Suppressor macrophage treated with lipopolysaccharide for 1 hour (primary cell): ENCODE data around the gene CCDC146.
"Not testable (repeated sequence)": the region's sequence is repeated elsewhere in the genome, so short reads cannot be mapped to it uniquely, and the experiment has no call there.

Experiments used
- DNase-seq, 3 donors: peaks; one replicate each; pipeline ENCODE4 v3.0.0-alpha.2; 2020 to 2022

Gene CCDC146

DNA sequence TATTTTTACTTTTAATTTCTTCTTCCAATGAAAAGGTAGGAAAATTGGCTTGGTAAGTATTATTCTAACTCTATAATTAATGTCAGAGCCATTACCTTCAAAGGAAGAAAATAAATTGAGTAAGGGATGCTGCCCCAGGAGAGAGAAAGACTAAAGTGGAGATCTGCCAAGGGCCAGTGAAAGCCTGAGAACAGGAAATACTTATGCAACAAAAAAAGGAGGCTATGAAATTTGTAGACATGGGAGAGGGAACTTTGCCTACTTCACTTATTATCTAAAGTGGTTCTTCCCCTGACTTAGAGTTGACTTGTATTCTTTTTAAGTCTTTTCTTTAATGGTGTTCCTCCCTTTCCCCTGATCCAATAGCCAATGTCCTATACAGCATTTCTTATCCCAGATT lies 29.8 kb downstream of the CCDC146 start:
- DNase-seq = peak; percentile 4 to 21 (median 19)

DNA sequence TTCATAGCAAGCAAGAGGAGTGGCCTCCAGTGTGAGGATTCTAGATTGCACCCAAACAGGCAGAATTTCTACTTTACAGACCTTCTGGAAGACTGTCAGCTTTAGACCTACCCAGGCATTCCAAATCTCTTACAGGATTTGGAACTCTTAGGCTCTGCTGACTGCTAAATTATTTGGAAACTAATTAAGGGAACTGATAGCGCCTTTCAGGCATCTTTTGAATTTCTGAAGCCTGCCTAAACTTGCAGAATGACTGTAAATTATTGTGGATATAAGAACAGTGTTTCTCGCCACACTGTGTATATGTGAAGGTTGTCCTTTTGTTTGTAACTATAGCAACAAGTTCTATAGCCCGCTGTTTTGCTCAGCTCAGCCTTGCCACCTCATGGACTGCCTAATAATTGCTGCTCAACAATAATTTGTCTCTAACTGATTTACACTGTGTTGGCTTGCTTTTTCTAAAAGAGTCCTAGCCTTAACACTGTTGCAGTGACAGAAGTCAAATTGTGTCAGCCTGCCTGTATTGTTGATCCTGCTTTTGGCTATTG lies 32.6 kb downstream of the CCDC146 start:
- not testable (repeated sequence) for DNase-seq

DNA sequence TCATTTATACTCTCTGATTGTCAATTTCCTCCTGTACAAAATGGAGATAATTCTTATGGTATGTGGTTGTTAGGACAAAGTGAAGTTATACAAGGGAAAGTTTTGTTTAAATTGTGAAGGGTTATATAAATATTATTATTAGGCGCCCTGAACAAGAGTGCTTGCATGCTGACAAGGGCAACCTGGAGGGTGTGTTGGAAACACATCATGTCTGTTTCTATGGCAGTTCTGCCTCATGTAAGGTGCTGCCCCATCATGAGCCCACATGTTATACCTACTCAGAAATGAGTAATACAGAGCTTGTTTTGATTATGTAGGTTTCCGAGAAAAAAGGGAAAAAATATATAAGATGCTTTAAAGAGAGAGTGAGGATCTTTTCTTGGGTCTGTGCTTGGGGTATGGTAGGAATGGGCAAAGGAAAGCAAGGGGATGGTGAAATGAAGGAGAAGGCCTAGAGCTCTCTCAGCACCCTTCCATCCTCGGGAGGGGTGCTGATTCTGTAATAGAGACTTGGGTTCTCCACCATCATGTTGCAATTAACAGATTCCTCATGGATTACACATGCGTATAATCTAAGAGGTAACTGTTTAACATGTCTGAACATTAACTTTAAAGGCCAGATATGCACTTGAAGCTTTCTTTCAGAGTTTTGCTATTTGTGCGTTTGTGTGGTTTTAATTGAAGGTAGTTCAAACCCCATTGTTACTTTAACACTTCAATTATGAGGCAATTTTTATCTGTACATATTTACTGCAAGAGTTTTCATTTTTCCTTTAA lies 33.4 kb downstream of the CCDC146 start:
- not testable (repeated sequence) for DNase-seq

DNA sequence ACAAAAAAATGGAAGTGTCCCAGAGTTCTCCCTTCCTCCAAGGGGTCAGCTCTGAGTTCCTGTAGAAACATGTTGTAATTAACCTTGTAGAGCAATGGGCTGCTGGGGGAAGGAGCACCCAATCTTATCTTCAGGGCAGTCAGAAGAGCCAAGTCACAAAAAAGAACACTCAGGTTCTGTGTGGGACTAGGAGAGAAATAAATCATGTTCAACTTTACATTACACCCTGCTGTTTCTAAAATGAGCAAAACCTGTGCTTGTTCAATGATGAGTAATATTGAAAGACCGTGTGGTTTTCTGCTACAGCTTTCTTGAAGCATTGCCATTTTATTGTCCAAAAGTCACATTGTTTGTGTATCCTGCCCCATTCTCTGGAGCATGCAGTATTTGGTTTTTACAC lies 34.6 kb downstream of the CCDC146 start:
- not testable (repeated sequence) for DNase-seq

DNA sequence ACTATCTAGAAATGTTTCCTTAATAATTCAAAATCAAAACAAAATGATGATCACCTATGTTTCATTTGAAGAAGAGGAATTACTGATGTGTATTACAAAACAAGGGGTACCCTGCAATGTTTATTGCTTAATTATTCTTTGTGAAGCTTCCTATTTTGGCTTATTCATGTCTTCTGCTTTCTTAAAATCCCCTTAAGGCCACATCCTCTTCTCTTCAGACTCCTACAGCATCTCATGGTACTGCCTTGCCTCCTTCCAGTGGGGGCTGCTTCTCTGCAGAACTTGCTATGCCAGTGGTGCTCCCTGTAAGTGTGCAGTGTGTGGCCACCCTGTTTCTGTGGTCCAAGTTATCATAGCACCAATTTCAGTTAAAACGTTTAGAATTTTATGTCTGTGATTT lies 35.0 kb downstream of the CCDC146 start:
- DNase-seq = peak; percentile 53 to 84 (median 82)

DNA sequence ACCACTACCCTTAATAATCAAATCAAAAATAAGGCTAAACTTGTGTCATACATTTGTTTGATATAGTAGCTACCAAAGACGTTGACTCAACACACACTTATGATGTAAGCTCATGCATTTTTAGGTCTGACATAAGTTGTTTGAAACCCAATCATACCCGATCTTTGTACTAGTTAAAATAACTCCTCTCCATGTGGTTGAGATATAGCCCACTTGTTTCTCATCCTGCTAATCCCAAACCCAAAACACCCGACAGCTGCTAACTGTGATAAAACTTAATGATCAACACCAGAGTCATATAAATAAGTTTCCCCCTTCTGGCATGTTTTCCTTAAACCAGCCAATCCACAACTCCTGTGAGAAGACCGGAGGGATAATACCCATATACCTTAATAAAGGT lies 48.7 kb downstream of the CCDC146 start:
- DNase-seq = peak in 1 of 3 donors; percentile 15

DNA sequence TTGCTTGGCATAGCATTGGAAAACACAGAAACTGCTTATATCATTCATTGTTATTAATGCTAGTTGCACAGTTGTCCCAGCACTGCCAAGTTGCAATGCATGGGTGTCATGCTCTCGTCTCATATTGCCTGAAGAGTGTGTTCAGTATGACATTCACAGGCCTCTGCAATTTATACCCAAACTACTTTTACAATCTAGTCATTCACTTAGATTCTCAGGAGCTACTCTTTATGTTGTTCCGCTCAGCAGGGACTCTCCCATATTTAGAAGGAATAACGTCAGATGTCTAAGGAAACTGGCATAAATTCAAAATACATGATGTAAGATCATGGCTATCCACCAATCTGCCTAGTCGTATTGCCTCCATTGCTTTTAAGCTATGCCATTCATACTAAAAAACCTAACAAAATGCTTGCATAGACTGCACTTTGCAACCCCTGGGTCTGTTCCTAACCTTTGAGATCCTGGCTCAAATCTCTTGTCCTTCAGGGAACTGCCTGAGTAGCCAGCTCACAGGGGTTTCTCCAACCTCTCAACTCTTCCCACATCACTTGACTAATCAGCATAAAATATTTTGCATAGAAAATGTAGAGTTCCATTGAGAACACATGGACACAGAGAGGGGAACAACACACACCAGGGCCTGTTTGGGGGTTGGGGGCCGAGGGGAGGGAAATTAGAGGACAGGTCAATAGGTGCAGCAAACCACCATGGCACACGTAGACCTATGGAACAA lies 50.2 kb downstream of the CCDC146 start:
- not testable (repeated sequence) for DNase-seq

DNA sequence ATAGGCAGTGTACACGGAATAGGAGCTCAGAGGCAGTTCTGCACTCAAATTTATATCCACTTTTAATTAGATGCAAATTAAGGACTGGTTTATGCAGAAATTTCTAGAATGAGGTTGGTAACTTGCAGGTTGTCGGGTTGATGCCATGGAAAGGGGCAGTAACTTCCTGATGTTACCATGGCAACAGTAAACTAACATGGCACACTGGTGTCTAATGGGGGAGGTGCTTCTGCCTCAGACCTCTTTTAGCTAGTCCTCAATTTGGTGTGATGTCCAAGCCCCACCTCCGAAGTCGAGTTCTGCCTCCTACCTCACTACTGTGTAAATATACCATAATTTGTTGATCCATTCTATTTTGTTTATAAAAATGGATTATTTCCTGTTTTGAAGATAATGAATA lies 52.0 kb downstream of the CCDC146 start:
- DNase-seq = not testable (repeated sequence)

DNA sequence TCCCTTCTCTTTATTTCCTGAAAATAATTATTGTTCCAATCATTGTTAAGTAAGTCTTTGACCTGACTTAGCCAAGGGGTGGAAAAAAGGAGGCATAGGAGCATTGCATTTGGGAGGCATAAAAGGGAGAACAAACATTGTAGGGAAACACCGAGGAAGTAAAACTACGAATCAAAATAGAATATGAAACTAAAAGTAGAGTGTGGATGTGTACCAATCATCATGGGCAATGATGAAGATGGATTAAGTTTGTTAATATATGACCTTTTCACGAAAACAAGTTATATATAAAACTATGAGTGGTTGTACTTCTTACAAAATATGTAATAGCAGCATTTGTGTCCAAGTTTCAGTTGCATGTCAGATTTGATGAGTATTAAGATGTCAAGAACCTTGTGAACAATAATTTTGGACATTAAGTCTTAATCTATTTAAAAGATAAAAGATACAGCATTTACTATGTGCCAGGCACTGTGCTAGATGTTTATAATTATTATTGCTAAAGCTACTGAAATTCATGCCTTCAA lies 52.9 kb downstream of the CCDC146 start:
- peak in 1 of 3 donors; percentile 41 for DNase-seq

DNA sequence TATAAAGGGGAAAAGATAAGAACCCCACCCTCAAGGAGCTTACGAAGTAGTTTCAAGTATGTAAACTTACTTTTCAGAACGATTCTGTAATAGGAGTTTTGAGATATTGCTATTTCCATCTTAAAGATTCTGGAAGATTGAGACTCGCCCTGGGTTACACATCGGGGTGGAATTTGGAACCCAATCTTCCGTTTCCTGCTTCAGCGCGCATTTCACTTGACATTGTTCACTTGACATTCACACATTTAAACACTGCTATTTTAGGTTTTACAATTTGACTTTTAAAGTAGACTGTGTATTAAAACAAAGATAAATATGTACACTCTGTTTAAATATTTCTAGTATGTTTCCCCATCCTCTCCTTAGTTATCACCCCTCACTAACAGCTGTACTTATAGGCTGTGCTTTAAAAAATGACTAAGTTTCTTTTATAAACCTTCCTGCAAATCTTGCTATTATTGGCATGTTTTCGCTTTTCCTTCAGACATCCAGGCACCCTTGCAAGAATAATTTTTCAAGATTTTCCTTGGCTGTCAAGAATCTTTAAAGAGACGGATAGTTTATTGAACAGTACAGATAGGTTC lies 55.0 kb downstream of the CCDC146 start:
- peak in 1 of 3 donors; percentile 13 for DNase-seq

DNA sequence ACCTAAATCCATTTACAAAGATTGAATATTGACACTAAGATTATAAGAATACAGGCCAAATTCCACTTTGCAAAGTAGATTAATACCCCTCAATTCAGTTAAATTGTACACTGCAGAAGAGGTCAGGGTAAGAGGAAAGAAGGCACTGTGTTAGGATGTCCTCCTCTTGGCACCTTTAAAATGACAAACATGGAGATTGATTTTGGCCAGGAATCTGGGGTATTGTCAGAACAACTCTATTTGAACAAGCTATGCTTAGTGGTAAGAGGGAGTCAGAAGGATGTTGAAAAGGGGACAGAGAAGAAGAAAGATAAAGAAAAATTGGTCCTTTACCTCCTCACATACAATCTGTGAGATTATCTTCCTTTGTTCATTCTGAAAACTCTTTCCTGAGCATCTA lies 55.6 kb downstream of the CCDC146 start:
- DNase-seq = not testable (repeated sequence)

DNA sequence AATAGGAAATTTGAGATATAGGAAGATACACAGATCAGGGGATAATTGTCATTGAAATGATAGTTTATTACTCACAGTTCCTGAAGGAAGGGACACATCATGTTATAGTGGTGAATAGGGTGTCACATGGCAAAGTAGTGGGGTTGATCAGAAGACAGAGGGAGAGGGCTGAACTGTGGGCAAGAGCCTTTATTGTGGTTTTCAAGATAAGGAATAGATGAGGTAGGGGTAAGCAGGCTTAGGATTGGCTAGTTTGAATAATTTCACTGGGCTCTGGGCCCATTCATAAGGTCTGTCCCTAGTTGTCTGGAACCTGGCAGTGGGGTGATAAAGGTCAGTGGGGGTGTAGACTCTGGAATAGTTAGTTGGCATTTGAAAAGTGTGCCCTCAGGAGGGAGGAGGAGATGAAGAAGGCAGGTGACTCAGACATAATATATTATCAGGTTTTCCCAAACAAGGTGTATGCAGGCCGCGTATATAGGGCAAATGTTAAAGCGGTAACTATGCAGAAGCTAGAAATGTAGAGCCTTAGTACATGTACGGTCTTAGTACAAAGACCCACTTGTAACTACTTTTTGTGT lies 58.7 kb downstream of the CCDC146 start:
- peak in 1 of 3 donors; percentile 17 for DNase-seq

DNA sequence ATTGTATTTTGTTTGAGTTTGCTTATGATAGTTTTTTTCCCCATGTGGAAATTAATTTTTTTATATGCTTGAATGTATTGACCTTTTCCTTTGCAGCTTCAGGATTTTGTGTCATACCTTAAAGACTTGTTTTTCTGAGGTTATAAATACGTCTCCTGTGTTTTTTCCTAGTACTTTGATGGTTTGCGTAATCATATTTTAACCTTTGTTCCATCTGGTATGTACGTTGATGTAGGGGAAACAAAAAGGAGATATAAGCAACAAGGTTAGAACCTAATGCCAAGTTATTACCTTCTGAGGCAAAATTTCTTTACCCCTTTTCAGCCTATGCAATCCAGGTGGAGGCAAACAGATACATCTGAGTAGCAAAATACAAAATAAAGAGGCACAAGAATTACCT lies 59.3 kb downstream of the CCDC146 start:
- DNase-seq = peak in 1 of 3 donors; percentile 4

DNA sequence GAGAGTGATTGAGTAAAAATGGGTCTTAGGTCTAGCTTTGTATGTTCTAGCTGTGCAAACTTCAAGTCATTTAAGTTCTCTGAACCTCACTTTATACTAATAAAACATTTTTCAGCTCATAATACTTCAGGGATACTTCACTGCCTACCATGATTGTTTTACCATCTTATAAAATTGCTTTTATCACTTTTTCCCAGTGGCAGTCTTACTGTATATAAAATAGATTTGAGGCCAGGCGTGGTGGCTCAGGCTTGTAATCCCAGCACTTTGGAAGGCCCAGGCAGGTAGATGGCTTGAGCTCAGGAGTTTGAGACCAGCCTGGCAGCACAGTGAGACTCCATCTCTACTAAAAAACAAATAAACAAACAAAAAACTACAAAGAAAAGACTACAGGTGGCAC lies 59.8 kb downstream of the CCDC146 start:
- no peak for DNase-seq

DNA sequence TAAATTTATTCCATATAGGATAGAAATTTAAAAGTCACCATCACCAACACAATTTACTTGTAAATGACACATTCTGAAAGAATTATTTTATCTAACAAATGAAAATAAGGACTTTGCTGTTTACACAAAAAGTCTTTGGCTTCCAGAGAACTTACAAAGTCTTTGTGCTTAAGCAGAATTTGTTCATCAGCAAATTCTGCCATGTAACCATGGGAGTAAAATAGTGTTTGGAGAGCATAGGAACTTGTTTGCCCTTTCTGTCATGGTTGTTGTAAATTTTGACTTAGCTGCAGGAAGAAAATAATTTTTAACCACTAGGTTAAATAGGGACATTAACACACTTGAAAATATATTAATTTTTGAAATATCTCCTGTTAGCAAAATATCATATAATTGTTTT lies 62.0 kb downstream of the CCDC146 start:
- peak in 1 of 3 donors; percentile 13 for DNase-seq

DNA sequence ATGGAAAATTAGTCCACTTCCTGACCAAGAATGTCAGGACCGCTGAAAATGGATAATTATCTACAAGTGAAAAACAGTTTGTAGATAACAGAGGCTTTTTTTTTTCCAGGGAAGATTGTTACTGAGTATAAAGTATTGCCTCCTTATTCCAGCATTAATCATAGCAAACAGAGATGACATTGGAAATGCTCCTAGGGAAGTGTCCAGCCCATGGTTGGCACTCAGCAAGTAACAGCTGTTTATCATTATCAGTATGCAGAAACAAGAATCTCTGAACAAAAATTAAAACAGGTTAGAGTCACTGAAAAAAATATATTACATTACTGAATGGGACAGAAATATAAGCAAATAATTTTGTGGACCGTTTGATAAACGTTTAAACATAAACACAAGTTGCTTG lies 62.6 kb downstream of the CCDC146 start:
- peak in 1 of 3 donors; percentile 4 for DNase-seq

DNA sequence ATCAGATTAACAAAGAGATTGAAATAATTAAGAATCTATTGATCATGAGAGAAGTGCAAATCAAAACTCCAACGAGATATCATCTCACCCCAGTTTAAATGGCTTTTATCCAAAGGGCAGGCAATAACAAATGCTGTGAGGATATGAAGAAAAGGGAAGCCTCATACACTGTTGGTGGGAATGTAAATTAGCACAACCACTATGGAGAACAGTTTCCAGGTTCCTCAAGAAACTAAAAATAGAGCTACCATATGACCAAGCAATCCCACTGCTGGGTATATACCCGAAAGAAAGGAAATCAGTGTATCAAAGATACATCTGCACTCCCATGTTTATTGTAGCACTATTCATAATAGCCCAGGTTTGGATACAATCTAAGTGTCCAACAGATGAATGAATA lies 63.5 kb downstream of the CCDC146 start:
- DNase-seq = peak in 1 of 3 donors; percentile 26

DNA sequence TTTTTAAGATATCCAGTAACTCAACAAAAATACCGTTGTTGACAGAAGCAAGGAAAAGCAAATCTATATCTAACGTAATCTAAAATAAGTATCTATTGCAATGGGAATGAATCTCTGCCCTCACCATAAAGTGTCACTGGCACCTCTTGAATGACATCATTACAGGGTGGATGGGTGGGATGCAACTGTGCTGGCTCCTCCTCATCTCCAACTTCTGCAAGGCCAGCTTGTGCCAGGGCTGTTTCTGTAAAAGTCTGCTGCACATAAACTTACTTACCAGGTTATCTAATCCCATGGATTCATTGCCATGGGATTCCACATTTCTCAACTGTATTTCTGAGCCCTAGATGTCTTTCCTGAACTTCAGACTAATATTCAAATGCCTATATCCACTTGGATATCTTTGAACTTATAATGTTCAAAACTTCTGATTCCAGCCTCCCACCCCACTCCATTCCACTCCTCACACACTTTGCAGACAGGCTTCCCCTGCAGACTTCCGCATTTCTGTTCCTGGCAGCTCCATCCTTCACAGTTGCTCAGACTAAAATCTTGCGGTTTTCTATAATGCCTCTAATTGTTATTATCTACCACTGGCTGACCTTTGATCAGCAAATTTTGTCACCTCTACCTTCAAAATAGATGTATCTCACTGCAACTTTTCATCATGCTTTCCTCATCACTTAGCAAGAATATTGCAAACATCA lies 66.5 kb downstream of the CCDC146 start:
- DNase-seq = peak; percentile 49 to 58 (median 55)

DNA sequence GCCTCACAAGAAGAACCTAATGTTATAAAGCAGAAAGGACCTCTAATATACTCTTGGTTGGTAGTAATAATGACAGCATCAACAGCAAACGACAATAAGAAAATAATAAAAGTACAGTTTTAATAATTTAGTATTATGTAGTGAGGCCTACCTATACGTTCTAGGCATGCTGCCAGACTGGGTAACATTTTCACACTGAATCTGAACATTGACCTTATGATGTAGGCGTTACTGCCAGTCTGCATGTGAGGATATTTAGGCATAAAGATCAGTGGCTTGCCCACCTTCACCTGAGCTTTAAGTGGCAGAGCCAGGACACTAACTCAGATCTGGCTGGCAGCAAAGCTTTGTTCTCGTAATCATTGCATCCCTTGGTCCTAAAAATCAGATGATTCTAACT lies 74.7 kb downstream of the CCDC146 start:
- no peak for DNase-seq

DNA sequence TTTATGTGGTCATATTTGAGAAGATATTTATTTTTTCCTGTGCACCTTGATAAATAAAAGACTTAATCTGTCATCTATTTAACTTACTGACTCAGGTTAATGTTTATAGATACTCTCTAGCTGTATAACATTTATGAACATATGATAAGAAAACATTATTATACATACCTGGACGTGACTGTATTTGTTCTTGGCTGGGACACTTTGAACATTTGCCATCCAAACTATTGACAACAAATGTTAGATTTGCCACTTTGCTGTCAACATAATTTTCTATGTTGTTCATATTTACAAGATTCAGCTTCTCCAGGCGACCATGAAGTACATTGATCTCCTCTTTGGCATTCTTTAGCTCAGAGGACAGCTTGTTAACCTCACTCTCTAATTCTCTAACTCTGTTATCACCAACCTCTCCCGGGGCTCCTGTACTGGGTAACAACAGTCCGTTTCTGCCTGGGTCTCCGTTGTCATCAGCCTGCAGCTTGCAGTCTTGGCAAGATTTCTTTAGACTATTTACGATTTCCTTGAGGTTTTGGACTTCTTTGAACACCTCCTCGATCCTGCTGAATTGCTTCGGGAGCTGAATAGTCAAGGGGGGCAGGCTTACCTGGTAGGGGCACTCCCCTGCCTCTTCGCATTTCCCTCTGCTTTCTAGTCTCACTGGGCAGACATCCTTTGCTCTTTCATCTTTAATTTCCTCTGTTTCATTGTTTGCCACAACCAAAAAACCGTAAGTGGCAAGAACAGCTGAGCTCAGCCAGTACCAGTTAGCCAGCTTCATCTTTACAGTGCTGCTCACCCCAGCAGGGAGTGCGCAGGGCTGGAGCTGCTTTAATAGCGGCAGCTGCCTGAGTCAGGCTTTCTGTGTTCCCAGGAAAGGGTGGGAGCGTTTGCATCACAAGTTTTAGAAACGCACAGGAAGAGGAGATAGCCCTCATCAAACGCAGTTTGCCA lies 76.9 kb downstream of the CCDC146 start, which contains the start of gene FGL2:
Gene FGL2, minus strand, starts transcription at position 807 of the 954 bp plus-strand sequence. Its CDS starts 26 bp downstream, at position 781.
- DNase-seq = peak; percentile 69 to 72 (median 72)

DNA sequence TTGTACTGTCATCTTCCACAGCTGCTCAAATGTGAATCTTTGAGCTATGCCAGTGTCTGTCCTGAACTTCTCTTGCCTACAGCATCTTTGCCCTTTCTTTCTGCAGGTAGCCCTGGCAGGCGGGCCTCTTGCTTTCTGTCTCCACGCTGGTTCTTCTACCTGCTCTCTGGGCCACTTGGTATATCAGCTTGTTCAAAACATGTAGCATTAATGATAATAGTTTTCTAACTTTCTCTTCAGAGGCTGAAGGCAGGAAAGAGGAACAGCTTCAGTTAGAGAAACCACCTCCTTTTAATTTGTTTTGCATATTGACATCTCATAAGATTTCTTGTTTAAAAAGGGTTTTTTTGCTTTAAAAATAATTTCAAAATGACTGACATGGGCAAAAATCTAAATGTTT lies 78.1 kb downstream of the CCDC146 start:
- peak in 2 of 3 donors; percentile 44 to 57 for DNase-seq
